T47D (cell line): ENCODE results near the gene RHBDD2.
"Not testable (repeated sequence)": the region's sequence is repeated elsewhere in the genome, so short reads cannot be mapped to it uniquely, and the experiment has no call there.

Experiments used
- DNase-seq, 2 experiments: peaks; one replicate each; pipeline versions ENCODE4 v3.0.0 to v3.0.0-alpha.2; 2011 to 2012; ENCODE audit warnings: low read depth in 1 of 2, low spot score in 1 of 2
- JUND ChIP-seq: IDR thresholded peaks from 2 replicates; pipeline ENCODE4 v1.6.1; 2012; ENCODE audit warnings: low read depth
- in situ Hi-C: cut with HindIII; loops from 2 replicates; pipeline ENCODE4 v1.10.0; 2016; ENCODE audit warnings: low sequenced_read_pairs, low pct_unique_long_range_greater_than_20kb

Gene RHBDD2

DNA sequence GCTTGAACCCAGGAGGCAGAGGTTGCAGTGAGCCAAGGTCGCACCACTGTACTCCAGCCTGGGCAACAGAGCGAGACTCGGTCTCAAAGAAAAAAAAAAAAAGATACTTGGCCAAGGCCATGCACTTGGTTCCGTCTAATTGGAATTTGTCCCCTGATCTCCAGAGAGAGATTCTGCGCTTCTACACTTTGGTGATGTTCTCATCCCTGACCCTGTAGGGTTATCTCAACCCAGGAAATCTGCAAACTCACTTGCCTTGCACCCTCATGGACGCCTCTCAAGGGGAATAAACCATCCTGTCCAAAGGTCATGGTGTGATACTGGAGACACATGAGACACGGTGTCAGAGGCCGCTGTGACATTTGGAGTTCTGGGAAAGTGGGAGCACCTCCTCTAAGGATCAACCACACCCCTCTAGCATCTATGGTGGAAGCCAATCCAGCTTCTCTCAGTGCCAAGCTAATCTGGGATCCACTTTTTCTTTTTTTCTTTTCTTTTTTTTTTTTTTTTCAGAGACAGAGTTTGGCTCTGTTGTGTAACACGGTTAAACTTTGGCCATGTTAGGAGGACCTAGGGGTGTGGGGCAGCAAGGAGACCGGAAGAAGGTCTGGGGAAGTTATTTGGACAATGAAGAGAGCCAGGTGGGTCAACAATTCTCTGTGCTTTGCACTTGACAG, 28.3 kb downstream of the RHBDD2 start:
- in situ Hi-C loops, result no loop called here
- no peak for DNase-seq
- TF ChIP-seq JUND, result no peak

DNA sequence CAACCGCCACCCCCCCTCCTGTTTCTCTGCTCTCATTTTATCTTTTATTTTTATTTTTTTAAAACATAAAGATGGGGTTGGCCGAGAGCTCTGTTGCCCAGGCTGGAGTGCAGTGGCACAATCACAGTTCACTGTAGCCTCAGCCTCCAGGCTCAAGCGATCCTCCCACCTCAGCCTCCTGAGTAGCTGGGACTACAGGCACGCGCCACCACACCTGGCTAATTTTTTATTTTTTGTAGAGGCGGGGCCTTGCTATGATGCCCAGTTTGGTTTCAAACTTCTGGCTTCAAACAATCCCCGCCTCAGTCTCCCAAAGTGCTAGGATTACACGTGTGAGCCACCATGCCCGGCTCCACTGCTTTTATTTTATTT, 28.8 kb downstream of the RHBDD2 start:
- in situ Hi-C loops, DNase-seq: not testable (repeated sequence)

DNA sequence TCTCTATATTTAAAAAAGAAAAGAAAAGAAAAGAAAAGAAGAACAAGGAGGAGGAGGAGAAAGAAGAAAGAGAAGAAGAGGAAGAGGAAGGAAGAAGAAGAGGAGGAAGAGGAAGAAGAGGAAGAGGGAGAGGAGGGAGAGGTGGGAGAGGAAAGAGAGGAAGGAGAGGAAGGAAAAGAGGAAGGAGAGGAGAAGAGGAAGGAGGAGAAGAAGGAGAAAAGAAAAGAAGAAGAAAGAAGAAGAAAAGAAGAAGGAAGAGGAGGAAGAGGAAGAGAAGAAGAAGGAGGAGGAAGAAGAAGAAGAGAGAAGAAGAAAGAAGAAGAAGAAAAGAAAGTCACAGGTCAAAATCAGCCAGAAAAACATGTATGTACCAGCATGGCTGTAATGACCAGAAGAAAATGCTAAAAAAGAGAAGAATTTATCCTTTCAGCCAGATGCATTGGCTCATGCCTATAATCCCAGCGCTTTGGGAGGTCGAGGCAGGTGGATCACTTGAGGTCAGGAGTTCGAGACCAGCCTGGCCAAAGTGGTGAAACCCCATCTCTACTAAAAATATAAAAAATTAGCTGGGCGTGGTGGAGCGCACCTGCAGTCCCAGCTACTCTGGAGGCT, 30.8 kb downstream of the RHBDD2 start:
- TF ChIP-seq JUND, result no peak
- in situ Hi-C loops, result no loop called here
- DNase-seq, result no peak

DNA sequence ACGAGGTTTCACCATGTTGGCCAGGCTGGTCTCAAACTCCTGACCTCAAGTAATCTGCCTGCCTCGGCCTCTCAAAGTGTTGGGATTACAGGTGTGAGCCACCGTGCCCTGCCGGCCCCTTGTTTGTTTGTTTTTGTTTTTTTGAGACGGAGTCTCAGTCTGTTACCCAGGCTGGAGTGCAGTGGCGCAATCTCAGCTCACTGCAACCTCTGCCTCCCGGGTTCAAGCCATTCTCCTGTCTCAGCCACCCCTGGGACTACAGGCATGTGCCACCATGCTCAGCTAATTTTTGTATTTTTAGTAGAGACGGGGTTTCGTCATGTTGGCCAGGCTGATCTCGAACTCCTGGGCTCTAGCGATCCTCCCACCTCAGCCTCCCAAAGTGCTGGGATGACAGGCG, 32.4 kb downstream of the RHBDD2 start:
- DNase-seq, in situ Hi-C loops: not testable (repeated sequence)

DNA sequence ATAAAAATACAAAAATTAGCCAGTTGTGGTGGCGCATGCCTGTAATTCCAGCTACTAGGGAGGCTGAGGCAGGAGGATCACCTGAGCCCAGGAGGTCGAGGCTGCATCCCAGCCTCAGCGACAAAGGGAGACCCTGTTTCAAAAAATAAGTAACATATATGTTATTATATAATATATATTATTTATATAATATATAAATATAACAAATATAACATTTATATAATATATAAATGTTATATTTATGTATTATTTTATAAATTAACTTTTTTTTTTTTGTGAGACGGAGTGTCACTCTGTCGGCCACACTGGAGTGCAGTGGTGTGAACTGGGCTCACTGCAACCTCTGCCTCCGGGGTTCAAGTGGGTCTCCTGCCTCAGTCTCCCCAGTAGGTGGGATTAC, 34.6 kb downstream of the RHBDD2 start:
- TF ChIP-seq JUND, result no peak
- DNase-seq, result no peak
- in situ Hi-C loops, result no loop called here

DNA sequence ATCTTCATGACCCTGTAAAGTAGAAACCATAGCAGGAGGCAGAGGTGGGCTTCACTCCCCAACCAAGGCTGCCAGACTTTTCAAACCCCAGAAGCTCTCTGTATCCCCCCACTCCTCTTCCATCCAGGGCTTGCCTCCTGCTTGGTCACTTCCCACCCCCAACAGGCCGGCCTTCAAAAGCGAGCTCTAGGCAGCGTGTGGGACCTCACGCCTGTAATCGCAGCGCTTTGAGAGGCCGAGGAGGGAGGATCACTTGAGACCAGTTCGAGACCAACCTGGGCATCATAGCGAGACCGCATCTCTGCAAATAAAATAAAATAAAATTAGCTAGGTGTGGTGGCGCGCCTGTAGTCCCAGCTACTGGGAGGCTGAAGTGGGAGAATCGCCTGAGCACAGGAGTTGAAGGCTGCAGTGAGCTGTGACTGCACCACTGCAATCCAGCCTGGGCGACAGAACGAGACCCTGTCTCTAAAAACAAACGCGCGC, 35.4 kb downstream of the RHBDD2 start:
- DNase-seq, result no peak
- no peak for TF ChIP-seq JUND
- in situ Hi-C loops, result no loop called here

DNA sequence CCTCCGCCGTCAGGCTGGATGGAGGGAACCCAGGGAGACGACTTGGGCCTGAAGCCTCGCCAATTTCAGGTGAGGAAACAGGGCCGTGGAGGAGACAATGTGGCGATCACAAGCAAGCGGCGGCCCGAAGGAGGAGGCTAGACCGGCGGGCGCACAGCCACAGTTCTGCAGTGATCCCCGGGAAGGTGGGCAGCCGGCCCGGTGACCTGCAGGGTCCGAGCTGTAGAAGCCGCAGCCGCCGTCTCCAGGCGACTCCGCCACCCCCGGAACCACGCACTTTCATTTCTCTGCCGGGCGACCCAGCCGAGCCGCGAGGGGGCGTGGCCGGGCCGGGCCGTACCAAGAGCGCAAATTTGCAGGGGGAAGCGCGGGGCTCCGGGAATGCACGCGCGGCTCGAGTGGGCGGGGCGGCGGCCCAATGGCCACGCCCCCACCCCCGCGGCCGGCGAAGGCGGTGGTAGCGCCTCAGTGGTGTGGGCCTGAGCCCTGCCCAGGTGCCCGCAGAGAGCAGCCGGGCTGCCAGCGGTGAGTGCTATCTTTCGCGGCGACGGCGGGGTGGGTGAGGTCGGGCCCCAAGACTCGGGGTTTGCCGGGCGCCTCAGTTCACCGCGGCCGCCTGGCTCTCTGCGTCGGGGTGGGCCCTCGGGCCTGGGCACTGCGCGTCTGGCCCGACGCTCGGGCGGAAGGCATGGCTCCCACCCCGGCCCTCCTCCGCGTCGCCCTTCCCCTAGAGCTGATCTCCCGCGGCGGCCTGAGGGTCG, 36.0 kb downstream of the RHBDD2 start, which contains the start of gene POR:
Gene POR, plus strand, starts transcription at position 501 of the 761 bp plus-strand sequence. CDS start 38,847 bp downstream, outside the sequence.
- in situ Hi-C loops, result no loop called here
- no peak; the same call in 1 of the 2 replicates for TF ChIP-seq JUND
- peak; percentile 95 to 97 for DNase-seq

DNA sequence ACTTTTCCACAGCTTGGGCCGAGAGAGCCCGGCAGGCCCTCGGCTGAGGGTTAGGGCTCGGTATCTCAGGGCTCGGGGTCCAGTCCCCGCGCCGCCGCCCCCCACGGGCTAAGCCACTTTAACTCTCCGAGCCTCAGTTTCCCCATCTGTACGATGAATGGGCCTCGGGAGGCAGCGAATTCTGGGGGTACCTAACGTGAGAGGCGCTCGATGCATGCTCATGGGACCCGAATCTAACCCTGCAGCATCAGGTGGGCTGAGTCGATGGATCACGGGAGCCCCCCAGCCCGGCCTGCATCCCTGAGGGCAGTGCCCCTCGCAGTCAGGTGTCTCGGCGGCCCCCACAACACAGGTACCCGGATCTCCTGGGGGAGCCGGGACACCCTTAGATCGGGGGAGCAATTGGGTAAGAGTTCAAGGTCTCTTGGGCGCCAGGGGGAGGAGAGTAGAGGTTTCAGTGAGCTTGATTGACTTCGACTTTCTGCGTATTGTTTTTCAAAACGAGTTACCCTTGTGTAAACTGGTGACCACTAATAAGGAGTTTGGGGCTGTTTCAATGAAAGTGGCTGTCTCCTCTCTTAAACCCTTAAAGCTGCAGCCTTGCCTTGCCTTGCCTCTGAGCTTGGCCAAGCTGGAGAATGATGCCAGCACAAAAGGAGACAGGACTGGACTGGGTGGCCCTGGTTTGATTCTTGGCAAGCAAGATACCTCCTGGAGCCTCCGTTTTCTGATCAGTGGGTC, 36.8 kb downstream of the RHBDD2 start:
- in situ Hi-C loops, result no loop called here
- DNase-seq, result peak in 1 of 2 experiments; percentile 34
- TF ChIP-seq JUND, result no peak

DNA sequence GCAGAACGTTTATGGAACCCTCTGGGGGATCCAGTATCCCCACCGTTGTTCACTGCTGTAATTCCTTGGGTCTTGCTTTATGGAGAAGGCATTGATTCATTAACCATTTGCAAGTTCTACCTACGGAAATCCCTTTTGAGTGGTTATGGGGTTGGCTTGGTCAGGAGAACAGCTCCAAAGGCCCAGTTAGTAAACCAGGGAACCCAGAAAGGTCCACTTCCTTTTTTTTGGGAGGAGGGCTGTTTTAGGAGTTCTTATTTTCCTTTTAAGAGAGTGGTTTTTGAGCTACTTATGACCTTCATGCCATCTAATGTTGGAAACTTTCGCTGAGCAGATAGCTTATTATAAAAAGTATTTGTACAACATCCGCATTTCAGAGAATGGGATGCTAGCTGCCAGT, 37.4 kb downstream of the RHBDD2 start:
- no peak for TF ChIP-seq JUND
- in situ Hi-C loops, result no loop called here
- no peak for DNase-seq

DNA sequence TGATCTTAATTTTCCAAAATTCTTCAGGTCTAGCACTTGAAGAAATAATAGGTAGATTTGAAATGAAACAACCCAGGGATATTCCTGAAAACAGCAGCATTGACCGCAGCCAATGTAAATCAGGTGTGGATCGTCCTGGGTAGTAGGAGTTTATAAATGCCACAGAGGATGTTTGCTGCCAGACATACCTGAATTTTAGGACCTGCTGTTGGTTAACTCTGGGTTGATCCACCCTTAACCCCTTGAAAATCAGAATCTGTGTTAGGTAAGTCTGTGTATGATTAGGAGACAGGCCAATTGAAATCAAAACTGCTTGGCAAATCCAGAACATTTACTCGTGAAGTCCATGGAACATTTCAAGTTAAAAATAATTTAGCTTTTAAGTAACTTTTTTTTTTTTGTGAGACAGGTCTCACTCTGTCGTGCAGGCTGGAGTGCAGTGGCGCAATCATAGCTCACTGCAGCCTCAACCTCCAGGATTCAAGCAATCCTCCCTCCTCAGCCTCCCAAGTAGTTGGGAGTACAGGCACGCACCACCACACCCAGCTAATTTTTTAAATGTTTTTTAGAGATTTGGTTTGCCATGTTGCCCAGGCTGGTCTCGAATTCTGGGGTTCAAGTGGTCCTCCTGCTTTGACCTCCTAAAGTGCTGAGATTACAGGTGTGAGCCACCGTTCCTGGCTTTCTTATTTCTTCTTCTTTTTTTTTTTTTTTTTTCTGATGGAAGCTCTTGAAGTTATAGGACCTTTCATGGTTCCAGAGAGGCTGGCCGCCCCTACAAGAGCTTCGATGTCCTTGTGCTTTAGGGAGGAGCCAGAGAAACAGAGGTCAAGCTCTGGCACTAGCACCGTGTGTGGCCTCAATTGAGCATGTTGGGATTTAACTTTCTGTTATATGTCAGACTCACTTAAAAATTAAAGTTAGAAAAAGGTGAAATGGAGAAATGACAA, 38.1 kb downstream of the RHBDD2 start:
- no peak for TF ChIP-seq JUND
- in situ Hi-C loops, result no loop called here
- DNase-seq, result no peak

DNA sequence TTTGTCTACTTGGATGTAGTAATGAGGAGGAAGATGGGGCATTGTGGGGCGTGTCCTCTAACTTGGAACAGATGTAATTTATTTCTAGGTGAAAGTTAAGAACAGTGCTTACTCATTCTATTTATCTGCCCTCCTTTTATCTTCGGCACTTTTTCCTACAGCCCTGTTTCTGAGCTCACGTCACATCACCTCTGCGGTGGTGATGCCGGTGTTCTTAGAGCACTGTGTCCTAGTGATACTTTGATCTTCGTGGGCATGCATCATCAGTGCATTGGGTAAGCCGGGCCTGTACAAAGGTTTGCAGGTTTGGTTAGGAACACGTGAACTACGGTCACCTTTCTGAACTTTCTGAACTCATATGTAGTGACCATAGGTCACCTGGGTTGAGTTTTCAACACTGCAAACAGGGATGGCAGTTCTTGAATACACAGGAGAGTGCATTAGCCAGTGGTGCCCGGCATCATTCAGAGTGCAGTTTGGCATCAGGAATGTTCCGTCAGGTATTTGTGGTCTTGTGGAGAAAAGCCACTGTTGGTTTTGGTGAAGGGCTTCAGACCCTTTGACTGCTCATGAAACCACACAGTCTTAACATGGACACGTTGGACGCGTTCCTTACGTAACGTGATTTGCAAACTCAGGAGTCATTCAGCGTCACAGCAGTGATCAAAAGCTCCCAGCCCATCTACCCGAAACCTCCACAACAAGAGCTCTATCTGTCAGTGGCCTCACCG, 41.8 kb downstream of the RHBDD2 start:
- no peak for DNase-seq
- in situ Hi-C loops, result no loop called here
- no peak for TF ChIP-seq JUND
